Body of pancreas (tissue), 4 donors: Measurements from ENCODE around the gene ARHGAP4.

ENCODE experiments used
- CTCF ChIP-seq, 7 experiments: fragments of 450-650 bp in 4 of 7; fragments of 200-600 bp in 3 of 7; sonication (generic) in 3 of 7; IDR thresholded peaks; one replicate each; pipeline ENCODE4 v1.5.1; 2016 to 2019; ENCODE audit warnings: antibody characterized with exemption in 7 of 7
- POLR2A ChIP-seq, 3 donors: fragments of 450-650 bp; IDR thresholded peaks; one replicate each; pipeline ENCODE4 v1.6.1; 2016; ENCODE audit warnings: antibody characterized with exemption in 3 of 3, mild to moderate bottlenecking in 2 of 3

- no peak for TF ChIP-seq CTCF (IDR thresholded peaks at IDR 0.05)
- no peak for TF ChIP-seq POLR2A (IDR thresholded peaks at IDR 0.05)
Measured at GRCh38 chrX:153902385-153902784, 23.7 kb downstream of the ARHGAP4 start.
